CD4-positive, alpha-beta T cell treated with Interleukin-15 for 4 hours (primary cell): ENCODE data around the gene SAMD1.
"Not testable (repeated sequence)": the region's sequence is repeated elsewhere in the genome, so short reads cannot be mapped to it uniquely, and the experiment has no call there.

ENCODE experiments used
- DNase-seq: peaks from one replicate; pipeline ENCODE4 v3.0.0-alpha.2; 2020; ENCODE audit warnings: low spot score

The SAMD1 gene

GRCh38 chr19:14061081-14061749, 29.3 kb downstream of the SAMD1 start:
- no peak for DNase-seq

- DNase-seq = no peak
Observed at GRCh38 chr19:14059652-14060155, 30.8 kb downstream of the SAMD1 start.

GRCh38 chr19:14059093-14059480, 31.5 kb downstream of the SAMD1 start:
- DNase-seq = peak; percentile 34

- DNase-seq = no peak
Observed at GRCh38 chr19:14058182-14059092, 32.1 kb downstream of the SAMD1 start.

- DNase-seq = no peak
Observed at GRCh38 chr19:14056741-14057356, 33.7 kb downstream of the SAMD1 start.

- no peak for DNase-seq
Observed at GRCh38 chr19:14056069-14056666, 34.4 kb downstream of the SAMD1 start.

GRCh38 chr19:14055396-14055795, 35.2 kb downstream of the SAMD1 start:
- no peak for DNase-seq

GRCh38 chr19:14054721-14055120, 35.8 kb downstream of the SAMD1 start:
- DNase-seq = no peak

- DNase-seq = no peak
Observed at GRCh38 chr19:14054099-14054498, 36.5 kb downstream of the SAMD1 start.

GRCh38 chr19:14053500-14053899, 37.1 kb downstream of the SAMD1 start:
- no peak for DNase-seq

- DNase-seq = no peak
Observed at GRCh38 chr19:14053032-14053431, 37.5 kb downstream of the SAMD1 start.

GRCh38 chr19:14052470-14052869, 38.1 kb downstream of the SAMD1 start:
- DNase-seq = no peak

- DNase-seq = no peak
Observed at GRCh38 chr19:14051980-14052379, 38.6 kb downstream of the SAMD1 start.

GRCh38 chr19:14050961-14051360, 39.6 kb downstream of the SAMD1 start:
- not testable (repeated sequence) for DNase-seq

- no peak for DNase-seq
Observed at GRCh38 chr19:14050512-14050911, 40.0 kb downstream of the SAMD1 start.

GRCh38 chr19:14048443-14049153, 42.0 kb downstream of the SAMD1 start:
- DNase-seq = peak; percentile 78

- not testable (repeated sequence) for DNase-seq
Observed at GRCh38 chr19:14047866-14048265, 42.7 kb downstream of the SAMD1 start.

- DNase-seq = peak; percentile 64
Observed at GRCh38 chr19:14042659-14043608, 47.6 kb downstream of the SAMD1 start.

- no peak for DNase-seq
Observed at GRCh38 chr19:14039181-14039580, 51.4 kb downstream of the SAMD1 start.
